AG08395 (cell line): ENCODE data around the gene PVALB.

Experiments used
- DNase-seq: peaks from one replicate; pipeline ENCODE4 v3.0.0; 2012; ENCODE audit warnings: mixed read lengths, low spot score

The PVALB gene

GRCh38 chr22:36846271-36846670, 29.4 kb upstream of the PVALB start:
- DNase-seq = no peak

GRCh38 chr22:36840106-36840505, 23.3 kb upstream of the PVALB start:
- no peak for DNase-seq

- no peak for DNase-seq
Measured at GRCh38 chr22:36839356-36840073, 22.7 kb upstream of the PVALB start.

- no peak for DNase-seq
Measured at GRCh38 chr22:36838119-36839030, 21.5 kb upstream of the PVALB start.

GRCh38 chr22:36835903-36836302, 19.1 kb upstream of the PVALB start:
- DNase-seq = no peak

- DNase-seq = no peak
Measured at GRCh38 chr22:36833073-36833472, 16.2 kb upstream of the PVALB start.

- DNase-seq = no peak
Measured at GRCh38 chr22:36831717-36832116, 14.9 kb upstream of the PVALB start.

- no peak for DNase-seq
Measured at GRCh38 chr22:36831206-36831605, 14.4 kb upstream of the PVALB start.

GRCh38 chr22:36830601-36831000, 13.8 kb upstream of the PVALB start:
- no peak for DNase-seq

- no peak for DNase-seq
Measured at GRCh38 chr22:36829370-36830002, 12.7 kb upstream of the PVALB start.

- no peak for DNase-seq
Measured at GRCh38 chr22:36828815-36829214, 12.0 kb upstream of the PVALB start.

- no peak for DNase-seq
Measured at GRCh38 chr22:36826262-36826661, 9.4 kb upstream of the PVALB start.

GRCh38 chr22:36824655-36825054, 7.8 kb upstream of the PVALB start:
- no peak for DNase-seq

GRCh38 chr22:36823186-36823839, 6.5 kb upstream of the PVALB start:
- DNase-seq = no peak

- no peak for DNase-seq
Measured at GRCh38 chr22:36822581-36822980, 5.7 kb upstream of the PVALB start.

- no peak for DNase-seq
Measured at GRCh38 chr22:36819112-36819511, 2.3 kb upstream of the PVALB start.

GRCh38 chr22:36818010-36818642, 1.3 kb upstream of the PVALB start:
- DNase-seq = peak; percentile 13

GRCh38 chr22:36817525-36817848, 652 bp upstream of the PVALB start:
- no peak for DNase-seq

- no peak for DNase-seq
Measured at GRCh38 chr22:36816339-36816635, 548 bp downstream of the PVALB start.

GRCh38 chr22:36815558-36816338, 1.1 kb downstream of the PVALB start:
- DNase-seq = no peak

- DNase-seq = no peak
Measured at GRCh38 chr22:36814801-36815200, 2.0 kb downstream of the PVALB start.
